ENCODE results near the gene DLL4. TPM values are rescaled to one million over a fixed set of nuclear protein-coding genes. Genes with fewer than 3 reads are reported as not detected.
"Not testable (repeated sequence)": the region's sequence is repeated elsewhere in the genome, so short reads cannot be mapped to it uniquely, and the experiment has no call there.

Gene DLL4
- total RNA-seq, 1 donor from 2014 or later, result not detected

DNA sequence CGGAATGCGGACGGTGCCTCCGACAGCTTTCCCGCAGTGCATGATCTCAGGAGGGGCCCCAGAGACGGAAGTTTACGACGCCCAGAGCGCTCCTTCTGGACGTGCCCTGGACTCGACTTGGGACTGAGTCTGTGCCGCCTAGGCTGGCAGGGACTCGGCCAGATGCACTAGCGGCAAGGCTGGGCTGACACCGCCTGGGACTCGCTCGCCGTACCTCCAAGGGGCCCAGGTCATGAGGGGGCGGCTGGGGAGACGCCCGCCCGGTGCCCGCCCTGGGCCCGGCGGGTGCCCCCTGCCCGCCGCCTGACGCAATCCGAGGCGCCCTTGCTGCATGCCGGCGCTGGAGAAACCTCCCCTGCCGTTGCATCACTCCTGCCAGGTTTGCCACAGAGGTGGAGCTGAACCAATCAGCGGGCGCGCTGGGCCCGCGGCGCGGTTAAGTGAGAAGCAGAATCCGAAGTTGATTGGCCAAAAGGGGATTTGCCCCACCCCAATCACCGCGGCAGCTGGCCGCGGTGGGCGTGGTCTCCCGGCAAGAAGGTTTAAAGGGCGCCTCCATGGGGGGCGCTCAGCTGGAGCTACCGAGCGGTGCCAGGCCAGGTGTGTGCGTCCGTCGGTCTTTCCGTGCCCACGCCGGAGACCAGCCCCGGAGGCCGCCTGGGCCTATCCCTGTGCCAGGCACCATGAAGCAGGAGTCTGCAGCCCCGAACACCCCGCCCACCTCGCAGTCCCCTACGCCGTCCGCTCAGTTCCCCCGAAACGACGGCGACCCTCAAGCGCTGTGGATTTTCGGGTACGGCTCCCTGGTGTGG, 24.0 kb downstream of the DLL4 start, which contains the start of gene CHAC1:
CHAC1 (plus strand) TSS at position 571 of the 812 bp plus-strand sequence; CDS start at position 684, 113 bp downstream.
- TF ChIP-seq, protein P1, sequence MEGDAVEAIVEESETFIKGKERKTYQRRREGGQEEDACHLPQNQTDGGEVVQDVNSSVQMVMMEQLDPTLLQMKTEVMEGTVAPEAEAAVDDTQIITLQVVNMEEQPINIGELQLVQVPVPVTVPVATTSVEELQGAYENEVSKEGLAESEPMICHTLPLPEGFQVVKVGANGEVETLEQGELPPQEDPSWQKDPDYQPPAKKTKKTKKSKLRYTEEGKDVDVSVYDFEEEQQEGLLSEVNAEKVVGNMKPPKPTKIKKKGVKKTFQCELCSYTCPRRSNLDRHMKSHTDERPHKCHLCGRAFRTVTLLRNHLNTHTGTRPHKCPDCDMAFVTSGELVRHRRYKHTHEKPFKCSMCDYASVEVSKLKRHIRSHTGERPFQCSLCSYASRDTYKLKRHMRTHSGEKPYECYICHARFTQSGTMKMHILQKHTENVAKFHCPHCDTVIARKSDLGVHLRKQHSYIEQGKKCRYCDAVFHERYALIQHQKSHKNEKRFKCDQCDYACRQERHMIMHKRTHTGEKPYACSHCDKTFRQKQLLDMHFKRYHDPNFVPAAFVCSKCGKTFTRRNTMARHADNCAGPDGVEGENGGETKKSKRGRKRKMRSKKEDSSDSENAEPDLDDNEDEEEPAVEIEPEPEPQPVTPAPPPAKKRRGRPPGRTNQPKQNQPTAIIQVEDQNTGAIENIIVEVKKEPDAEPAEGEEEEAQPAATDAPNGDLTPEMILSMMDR (IDR thresholded peaks at IDR 0.05), result no peak
- ATAC-seq (ENCODE audit: low read depth), result peak; percentile 94
- peaks cover 33% of the 10 kb centered on the region for H3K36me3 Mint-ChIP-seq (ENCODE audit: low read depth)
- peaks cover 23% of the 10 kb centered on the region for H3K4me1 Mint-ChIP-seq
- H3K27ac Mint-ChIP-seq, result peak within 1 kb of the TSS; percentile 92
- H3K9me3 Mint-ChIP-seq, result no peaks in the 10 kb centered on the region
- ChIA-PET CTCF (interaction anchor here (0.9 to 2.5 kb wide), 6 partner anchors 9 to 49 kb away, joined by 3 to 20 read pairs (median 4); no protein-coding TSS in a partner anchor), POLR2A (interaction anchor here (0.5 to 3.7 kb wide), 27 partner anchors 11 to 1538 kb away, joined by 3 to 78 read pairs (median 5); partner anchors contain the start of genes CHP1, DLL4, DNAJC17 and EXD1)
- peaks cover 7% of the 10 kb centered on the region for H3K27me3 Mint-ChIP-seq
- DNase-seq, result peak; percentile 88
- peak within 1 kb of the TSS; percentile 93 for H3K4me3 Mint-ChIP-seq
- intact Hi-C loops (cut with micrococcal nuclease), result loop anchor here (1.0 to 5.0 kb wide), 8 partner anchors 11 to 361 kb away; partner anchors contain the start of genes CHP1, DLL4, INO80 and KNL1

DNA sequence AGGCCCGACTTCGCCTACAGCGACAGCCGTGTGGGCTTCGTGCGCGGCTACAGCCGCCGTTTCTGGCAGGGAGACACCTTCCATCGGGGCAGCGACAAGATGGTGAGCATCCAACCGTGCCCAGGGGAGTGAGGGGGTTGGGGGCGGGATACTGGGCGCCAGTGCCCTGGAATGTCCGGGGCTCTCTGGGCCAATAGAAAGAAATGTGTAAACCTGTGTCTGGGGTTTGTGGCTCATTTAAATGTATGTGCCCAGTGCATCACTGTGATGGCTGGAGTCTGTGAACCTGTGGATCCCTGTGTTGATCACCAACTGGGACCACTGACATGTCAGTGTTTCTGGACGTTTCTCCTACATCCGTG, 24.6 kb downstream of the DLL4 start:
- ChIA-PET CTCF (interaction anchor here (0.9 to 2.5 kb wide), 5 partner anchors 9 to 50 kb away, joined by 3 to 20 read pairs (median 4); no protein-coding TSS in a partner anchor), POLR2A (interaction anchor here (0.6 to 3.7 kb wide), 26 partner anchors 11 to 1537 kb away, joined by 3 to 78 read pairs (median 4); partner anchors contain the start of genes CHP1, DLL4, DNAJC17 and EXD1)
- intact Hi-C loops (cut with micrococcal nuclease), result loop anchor here (1.0 to 5.0 kb wide), 8 partner anchors 11 to 361 kb away; partner anchors contain the start of genes CHP1, DLL4, INO80 and KNL1
- peak overlapping the region; percentile 93 for H3K4me3 Mint-ChIP-seq
- H3K27ac Mint-ChIP-seq, result peak overlapping the region; percentile 91
- peaks cover 23% of the 10 kb centered on the region for H3K4me1 Mint-ChIP-seq
- H3K9me3 Mint-ChIP-seq, result no peaks in the 10 kb centered on the region
- ATAC-seq (ENCODE audit: low read depth) (no peak), DNase-seq (no peak)
- TF ChIP-seq, protein P1 (IDR thresholded peaks at IDR 0.05), result no peak
- peaks cover 7% of the 10 kb centered on the region for H3K27me3 Mint-ChIP-seq
- H3K36me3 Mint-ChIP-seq (ENCODE audit: low read depth), result peaks cover 33% of the 10 kb centered on the region

DNA sequence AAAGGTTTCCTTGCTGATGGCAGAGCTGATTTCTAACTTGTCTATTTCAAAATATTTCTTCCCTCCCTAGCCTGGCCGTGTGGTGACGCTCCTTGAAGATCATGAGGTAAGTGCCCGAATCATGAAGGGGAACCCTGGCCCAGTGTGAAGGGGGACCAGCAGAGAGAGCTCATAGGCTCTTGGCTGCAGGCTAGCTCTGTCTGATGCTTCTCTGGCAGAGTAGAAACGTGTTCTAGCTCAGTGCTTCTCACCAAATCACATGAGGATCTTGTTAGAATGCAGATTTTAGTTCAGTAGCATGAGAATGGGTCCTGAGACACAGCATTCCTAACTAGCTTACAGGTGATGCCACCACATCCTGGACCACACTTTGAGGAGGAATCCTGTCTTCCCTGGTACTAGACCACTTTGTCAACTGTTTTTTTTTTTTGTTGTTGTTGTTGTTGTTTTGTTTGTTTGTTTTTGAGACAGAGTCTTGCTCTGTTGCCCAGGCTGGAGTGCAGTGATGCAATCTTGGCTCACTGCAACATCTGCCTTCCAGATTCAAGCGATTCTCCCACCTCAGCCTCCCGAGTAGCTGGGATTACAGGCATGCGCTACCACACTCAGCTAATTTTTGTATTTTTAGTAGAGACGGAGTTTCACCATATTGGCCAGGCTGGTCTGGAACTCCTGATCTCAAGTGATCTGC, 25.2 kb downstream of the DLL4 start:
- H3K36me3 Mint-ChIP-seq (ENCODE audit: low read depth), result peaks cover 33% of the 10 kb centered on the region
- H3K9me3 Mint-ChIP-seq; H3K27me3 Mint-ChIP-seq; DNase-seq; ATAC-seq (ENCODE audit: low read depth): not testable (repeated sequence)
- H3K27ac Mint-ChIP-seq, result peak overlapping the region; percentile 91
- ChIA-PET POLR2A (interaction anchor here (0.6 to 3.7 kb wide), 11 partner anchors 11 to 1321 kb away, joined by 3 to 78 read pairs (median 5); partner anchors contain the start of genes CHP1, EXD1 and VPS18), CTCF (interaction anchor here (1.2 to 2.5 kb wide), 2 partner anchors 13 to 24 kb away, joined by 3 to 20 read pairs; no protein-coding TSS in a partner anchor)
- peak overlapping the region; percentile 93 for H3K4me3 Mint-ChIP-seq
- peaks cover 25% of the 10 kb centered on the region for H3K4me1 Mint-ChIP-seq
- intact Hi-C loops (cut with micrococcal nuclease), result loop anchor here (5.0 kb wide), 2 partner anchors 107 to 362 kb away; partner anchors contain the start of gene KNL1

DNA sequence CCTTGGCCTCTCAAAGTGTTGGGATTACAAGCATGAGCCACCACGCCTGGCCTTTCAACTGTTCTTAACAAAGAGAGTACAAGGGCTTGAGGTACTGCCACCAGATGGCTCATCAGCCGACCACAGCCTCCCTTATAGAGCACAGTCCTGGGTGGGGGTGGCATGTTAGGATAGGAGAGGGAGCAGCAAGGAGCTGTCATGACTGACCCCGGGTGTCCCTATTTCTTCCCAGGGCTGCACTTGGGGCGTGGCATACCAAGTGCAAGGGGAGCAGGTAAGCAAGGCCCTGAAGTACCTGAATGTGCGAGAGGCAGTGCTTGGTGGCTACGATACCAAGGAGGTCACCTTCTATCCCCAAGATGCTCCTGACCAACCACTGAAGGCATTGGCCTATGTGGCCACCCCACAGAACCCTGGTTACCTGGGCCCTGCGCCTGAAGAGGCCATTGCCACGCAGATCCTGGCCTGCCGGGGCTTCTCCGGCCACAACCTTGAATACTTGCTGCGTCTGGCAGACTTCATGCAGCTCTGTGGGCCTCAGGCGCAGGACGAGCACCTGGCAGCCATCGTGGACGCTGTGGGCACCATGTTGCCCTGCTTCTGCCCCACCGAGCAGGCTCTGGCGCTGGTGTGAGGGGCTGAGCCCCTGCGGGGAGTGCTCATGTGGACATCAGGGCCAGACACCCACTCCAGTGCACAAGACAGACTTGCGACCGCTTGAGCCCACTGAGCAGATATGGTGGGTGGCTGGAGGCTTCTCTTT, 26.2 kb downstream of the DLL4 start:
- ChIA-PET CTCF (interaction anchor here (0.9 to 1.2 kb wide), 2 partner anchors 14 to 25 kb away, joined by 3 to 5 read pairs; no protein-coding TSS in a partner anchor), POLR2A (interaction anchor here (0.6 to 2.0 kb wide), 4 partner anchors 13 to 66 kb away, joined by 3 to 7 read pairs (median 4); no protein-coding TSS in a partner anchor)
- H3K4me3 Mint-ChIP-seq, result peak overlapping the region; percentile 93
- H3K27me3 Mint-ChIP-seq, result peaks cover 2% of the 10 kb centered on the region
- ATAC-seq (ENCODE audit: low read depth) (no peak), DNase-seq (no peak)
- no peaks in the 10 kb centered on the region for H3K9me3 Mint-ChIP-seq
- H3K4me1 Mint-ChIP-seq, result peaks cover 34% of the 10 kb centered on the region
- intact Hi-C loops (cut with micrococcal nuclease), result no loop called here
- TF ChIP-seq, protein P1 (IDR thresholded peaks at IDR 0.05), result no peak
- no peak overlapping the region for H3K27ac Mint-ChIP-seq
- H3K36me3 Mint-ChIP-seq (ENCODE audit: low read depth), result peaks cover 33% of the 10 kb centered on the region
